ENCODE results near the gene LXN.
A peak's percentile ranks its signal among the peaks of the same experiment; 100 is the strongest.

The LXN gene, protein sequence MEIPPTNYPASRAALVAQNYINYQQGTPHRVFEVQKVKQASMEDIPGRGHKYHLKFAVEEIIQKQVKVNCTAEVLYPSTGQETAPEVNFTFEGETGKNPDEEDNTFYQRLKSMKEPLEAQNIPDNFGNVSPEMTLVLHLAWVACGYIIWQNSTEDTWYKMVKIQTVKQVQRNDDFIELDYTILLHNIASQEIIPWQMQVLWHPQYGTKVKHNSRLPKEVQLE

DNA sequence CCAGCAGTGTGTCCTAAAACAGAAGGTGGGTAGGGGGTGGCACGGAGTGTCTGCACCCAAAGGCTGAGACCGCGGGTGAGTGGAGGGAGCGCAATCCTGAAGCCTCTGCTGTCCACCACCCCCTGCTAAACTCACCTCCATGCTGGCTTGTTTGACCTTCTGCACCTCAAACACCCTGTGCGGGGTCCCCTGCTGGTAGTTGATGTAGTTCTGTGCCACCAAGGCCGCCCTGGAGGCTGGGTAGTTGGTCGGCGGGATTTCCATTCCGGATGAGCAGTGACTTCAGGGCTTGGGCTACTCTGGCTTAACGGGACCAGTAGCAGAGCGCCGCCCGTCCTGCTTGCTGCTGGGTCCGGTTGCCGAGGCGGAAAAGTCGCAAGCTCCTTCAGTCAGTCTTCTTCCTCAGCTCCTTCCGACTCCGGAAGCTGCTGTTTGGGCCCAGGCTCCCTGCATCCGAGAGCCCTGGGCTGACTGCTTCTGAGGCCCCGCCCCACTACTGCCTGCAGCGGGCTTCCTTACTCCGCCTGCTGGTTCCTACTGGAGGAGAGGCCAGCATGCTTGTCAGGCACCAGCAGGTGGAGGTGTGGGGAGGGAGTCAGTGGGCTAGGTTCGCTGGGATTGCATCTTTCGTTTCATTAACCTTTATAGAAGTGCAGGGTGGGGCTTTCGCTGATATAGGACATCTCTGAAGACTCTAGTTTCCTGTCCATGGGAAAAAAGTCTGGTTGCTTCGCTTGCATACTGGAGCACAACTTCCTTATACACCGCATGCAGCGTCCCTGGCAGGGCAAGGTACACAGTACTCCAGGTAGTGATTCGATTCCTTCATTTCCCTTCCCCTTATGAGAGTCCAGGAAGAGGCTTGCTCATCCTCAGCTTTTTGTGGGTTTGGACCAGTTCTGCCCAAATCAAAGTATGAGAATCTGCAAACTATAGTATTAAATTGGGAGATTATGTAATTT, at the start of gene LXN:
LXN (minus strand) TSS at position 434 of the 962 bp plus-strand sequence; CDS start at position 264, 170 bp downstream.
- TF ChIP-seq, protein P1, sequence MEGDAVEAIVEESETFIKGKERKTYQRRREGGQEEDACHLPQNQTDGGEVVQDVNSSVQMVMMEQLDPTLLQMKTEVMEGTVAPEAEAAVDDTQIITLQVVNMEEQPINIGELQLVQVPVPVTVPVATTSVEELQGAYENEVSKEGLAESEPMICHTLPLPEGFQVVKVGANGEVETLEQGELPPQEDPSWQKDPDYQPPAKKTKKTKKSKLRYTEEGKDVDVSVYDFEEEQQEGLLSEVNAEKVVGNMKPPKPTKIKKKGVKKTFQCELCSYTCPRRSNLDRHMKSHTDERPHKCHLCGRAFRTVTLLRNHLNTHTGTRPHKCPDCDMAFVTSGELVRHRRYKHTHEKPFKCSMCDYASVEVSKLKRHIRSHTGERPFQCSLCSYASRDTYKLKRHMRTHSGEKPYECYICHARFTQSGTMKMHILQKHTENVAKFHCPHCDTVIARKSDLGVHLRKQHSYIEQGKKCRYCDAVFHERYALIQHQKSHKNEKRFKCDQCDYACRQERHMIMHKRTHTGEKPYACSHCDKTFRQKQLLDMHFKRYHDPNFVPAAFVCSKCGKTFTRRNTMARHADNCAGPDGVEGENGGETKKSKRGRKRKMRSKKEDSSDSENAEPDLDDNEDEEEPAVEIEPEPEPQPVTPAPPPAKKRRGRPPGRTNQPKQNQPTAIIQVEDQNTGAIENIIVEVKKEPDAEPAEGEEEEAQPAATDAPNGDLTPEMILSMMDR (IDR thresholded peaks at IDR 0.05; ENCODE audit: control insufficient read depth, insufficient read depth, low read depth, low read length, missing control alignments) = peak; percentile 74
- peak within 1 kb of the TSS; percentile 34 for H3K4me3 ChIP-seq (ENCODE audit: control insufficient read depth, low read depth, low read length)

DNA sequence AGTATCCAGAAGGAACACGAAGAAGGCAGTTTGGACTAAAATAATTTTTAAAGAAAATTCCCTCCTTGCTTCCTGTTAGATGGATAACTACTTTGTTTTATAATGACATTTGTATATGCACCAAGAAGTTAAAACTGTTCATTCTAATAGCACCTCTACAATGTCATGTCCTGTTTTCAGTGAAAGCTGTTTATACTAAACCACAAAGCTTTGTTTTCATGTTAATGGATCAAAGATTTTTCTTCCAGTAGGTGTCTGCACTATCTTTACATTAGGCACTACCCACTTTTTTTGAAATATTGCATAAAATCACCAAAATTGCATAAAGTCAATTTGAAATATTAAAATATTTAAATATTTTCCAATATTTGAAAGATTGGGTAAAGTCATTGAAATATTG, 49.7 kb upstream of the LXN start:
- no peak for DNase-seq (ENCODE audit: low read depth)
- H3K4me3 ChIP-seq (ENCODE audit: control insufficient read depth, low read depth, low read length) = no peak overlapping the region
- TF ChIP-seq, protein P1 (IDR thresholded peaks at IDR 0.05; ENCODE audit: control insufficient read depth, insufficient read depth, low read depth, low read length, missing control alignments) = no peak

More for the DNA sequence above, at the start of gene LXN:
- DNase-seq (ENCODE audit: low read depth) = no peak

DNA sequence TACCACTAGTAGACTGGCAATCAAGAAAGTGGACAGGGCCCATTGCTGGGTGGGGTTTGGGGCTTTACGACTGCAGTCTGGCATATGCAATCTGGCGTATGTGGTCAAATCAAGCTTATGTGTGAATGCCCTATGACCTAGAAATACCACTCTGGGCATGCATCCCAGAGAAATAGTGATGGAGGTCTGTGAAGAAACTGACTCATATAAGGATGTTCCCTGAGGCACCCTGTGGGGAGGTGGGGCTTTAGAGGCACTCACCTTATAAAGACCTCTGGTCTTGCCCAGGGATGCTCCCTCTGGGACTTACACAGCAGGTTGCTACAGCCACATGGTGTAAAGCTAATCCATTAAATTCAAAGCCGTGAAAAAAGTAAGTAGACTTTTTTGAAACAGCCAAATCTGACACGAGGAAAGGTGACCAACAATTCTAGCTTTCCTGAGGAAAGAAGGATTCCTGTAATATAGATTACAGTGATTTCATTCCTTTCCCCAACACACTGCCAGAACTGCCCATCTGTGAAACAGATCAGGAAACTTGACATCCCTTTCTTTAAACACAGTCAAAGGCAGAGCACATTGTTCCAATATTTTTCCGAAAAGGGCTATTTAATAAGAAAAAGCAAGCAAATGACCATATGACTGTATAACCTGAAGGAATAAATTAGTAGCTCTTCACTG, 46.2 kb upstream of the LXN start:
- peak; percentile 92 for DNase-seq (ENCODE audit: low read depth)
- no peak overlapping the region for H3K4me3 ChIP-seq (ENCODE audit: control insufficient read depth, low read depth, low read length)
- TF ChIP-seq, protein P1 (IDR thresholded peaks at IDR 0.05; ENCODE audit: control insufficient read depth, insufficient read depth, low read depth, low read length, missing control alignments) = no peak

DNA sequence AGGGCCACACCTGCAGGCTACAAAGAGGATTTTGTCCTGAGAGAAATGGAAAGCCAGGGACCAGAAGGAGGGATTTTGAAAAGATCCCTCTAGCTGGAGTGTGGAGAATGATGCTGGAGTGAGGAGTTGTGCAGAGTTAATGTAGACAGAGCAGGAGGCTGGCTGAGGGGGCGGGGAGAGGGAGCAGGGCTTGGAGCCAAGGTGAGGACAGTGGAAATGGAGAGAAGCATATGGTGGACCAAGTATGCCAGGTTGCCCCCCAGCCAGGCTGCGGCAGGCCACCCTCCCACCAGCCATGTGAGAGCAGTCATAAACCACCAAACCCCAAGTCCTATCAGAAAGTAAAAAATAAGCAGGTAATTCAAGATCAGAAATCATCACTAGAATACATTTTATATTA, 45.1 kb upstream of the LXN start:
- TF ChIP-seq, protein P1 (IDR thresholded peaks at IDR 0.05; ENCODE audit: control insufficient read depth, insufficient read depth, low read depth, low read length, missing control alignments) = no peak
- no peak overlapping the region for H3K4me3 ChIP-seq (ENCODE audit: control insufficient read depth, low read depth, low read length)
- no peak for DNase-seq (ENCODE audit: low read depth)

DNA sequence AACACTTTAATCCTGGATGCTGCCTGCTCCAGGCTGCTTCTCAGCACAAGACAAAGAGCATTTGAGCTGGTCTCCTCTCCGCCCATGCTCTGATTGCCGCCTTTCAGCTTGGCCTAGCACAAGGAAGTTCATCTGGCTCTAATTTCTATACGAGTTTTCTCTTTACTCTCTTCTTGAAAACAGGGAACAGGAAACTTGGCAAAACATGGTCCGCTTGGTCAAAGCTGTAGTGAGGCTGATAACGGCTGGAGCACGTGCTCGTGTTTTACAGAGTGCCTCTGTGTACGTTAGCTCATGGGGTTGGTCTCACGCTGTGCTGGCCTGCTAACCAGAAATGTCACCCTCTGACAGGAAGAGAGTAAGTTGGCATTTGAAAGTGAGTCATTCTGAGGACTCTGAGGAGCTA, 40.6 kb upstream of the LXN start:
- TF ChIP-seq, protein P1 (IDR thresholded peaks at IDR 0.05; ENCODE audit: control insufficient read depth, insufficient read depth, low read depth, low read length, missing control alignments) = no peak
- DNase-seq (ENCODE audit: low read depth) = no peak
- no peak overlapping the region for H3K4me3 ChIP-seq (ENCODE audit: control insufficient read depth, low read depth, low read length)

DNA sequence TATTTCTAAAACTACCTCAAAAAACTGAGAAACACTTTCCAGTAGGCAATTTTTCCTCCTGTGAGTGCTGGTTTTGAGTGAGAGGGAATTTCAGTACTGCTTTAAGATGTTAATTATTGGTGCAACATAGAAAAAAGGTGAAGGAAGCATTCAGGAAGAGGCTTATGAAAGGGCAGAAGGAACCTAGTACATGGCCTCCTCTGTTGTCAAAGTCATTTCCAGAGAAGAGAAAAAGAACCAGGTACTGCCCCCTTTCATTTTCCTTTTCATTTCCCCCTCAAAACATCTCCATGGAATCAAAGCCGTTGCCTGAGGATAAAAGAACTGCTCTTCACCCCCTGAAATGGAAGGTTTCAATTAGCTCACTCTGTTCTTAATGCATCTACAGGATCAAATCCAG, 40.0 kb upstream of the LXN start:
- TF ChIP-seq, protein P1 (IDR thresholded peaks at IDR 0.05; ENCODE audit: control insufficient read depth, insufficient read depth, low read depth, low read length, missing control alignments) = no peak
- no peak for DNase-seq (ENCODE audit: low read depth)
- H3K4me3 ChIP-seq (ENCODE audit: control insufficient read depth, low read depth, low read length) = no peak overlapping the region

Measured in AG09309 (cell line).